HG02938 (cell line): ENCODE measurements around the gene B2M.
A peak's percentile ranks its signal among the peaks of the same experiment; 100 is the strongest.
"Not testable (repeated sequence)": the region's sequence is repeated elsewhere in the genome, so short reads cannot be mapped to it uniquely, and the experiment has no call there.

Experiments
- ATAC-seq: cut with Tn5 transposase; IDR thresholded peaks from one replicate; pipeline ENCODE4 v1.9.1; 2021; ENCODE audit warnings: mild to moderate bottlenecking, moderate library complexity; ENCODE audit not compliant: unreplicated experiment

B2M gene

DNA sequence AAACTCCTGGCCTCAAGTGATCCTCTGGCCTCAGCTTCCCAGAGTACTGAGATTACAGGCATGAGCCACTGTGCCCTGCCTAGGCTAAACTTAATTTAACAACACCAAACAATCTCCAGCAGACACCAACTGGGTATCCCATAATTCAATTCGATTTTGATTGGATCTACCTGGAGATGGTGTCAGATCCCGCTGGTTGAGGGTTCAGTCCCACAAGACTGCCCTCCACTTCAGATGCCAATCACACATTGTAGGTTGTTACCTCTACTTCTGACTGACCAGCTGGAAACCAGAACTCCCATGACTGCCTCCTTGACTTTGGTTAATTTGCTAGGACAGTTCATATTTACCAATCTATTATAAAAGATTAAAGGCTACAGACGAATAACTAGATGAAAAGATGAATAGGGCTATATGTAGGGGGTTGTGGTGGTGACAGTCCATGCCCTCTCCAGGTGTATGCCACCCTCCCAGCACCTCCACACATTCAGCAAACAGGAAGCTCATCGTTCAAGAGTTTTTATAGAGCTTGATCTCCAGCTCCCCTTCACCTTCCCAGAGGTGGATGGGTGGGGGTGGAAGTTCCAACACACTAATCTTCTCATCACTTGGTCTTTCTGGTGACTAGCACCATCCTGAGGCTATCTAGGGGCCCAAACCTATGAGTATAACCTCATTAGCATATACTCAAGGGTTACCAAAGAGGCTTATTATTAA, 9.3 kb downstream of the B2M start:
- no peak for ATAC-seq

DNA sequence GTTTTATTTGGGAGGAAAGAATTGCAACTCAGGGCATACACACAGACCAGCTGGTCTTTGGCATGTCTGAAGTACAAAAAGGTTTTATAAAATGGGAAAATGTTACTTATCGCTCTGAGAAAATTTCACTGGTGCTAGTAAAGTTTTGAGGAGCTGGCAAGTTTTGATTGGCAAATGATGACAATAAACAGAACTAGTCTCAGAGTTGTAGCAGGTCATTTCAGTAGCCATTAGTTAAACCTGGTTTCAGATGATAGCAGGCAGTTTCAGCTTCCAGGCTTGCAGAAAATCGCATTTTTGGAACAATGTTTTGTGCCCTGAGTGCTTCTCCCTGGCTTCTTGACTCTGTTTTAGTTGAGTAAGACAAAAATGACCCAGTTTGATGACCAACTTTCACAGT, 10.7 kb downstream of the B2M start:
- no peak for ATAC-seq

- ATAC-seq, result no peak
Observed at GRCh38 chr15:44726136-44726535, 14.8 kb downstream of the B2M start.

DNA sequence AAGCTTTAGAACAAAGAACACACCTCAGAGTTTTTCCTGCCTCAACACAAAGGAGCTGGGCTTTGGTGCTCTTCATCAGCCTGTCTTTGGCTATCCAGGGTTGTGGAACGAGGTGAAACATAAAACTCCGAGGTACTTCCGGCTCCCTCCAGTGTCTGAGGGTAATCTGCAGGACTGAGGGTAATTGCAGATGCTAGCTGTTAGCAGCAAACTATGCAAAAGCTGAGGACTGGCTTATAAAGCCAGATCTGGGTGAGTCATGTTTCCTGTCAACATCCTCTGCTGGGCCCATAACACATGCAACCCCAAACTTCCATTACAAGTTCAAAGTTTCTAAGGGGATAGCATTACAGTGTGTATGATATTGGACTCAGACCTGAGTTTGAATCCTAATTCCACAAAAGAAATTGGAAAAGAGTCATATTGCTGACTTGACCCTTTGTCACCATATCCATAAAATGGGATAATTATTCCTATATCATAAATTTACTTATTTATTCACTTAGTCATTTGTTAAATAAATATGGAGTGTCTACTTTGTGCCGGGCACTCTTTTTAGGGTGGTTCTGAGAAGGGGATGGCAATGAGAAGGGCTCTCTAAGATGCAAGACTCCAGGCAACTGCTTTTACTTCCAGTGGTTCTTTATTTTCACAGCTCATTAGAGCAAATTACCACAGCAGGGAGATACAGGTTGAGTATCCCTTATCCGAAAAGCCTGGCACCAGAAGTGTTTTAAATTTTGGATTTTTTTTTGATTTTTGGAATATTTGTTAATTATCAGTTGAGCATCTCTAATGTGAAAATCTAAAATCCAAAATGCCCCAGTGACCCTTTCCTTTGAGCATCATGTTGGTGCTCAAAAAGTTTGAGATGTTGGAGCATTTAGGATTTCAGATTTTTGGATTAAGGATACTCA, 15.5 kb downstream of the B2M start:
- peak; percentile 30 for ATAC-seq

DNA sequence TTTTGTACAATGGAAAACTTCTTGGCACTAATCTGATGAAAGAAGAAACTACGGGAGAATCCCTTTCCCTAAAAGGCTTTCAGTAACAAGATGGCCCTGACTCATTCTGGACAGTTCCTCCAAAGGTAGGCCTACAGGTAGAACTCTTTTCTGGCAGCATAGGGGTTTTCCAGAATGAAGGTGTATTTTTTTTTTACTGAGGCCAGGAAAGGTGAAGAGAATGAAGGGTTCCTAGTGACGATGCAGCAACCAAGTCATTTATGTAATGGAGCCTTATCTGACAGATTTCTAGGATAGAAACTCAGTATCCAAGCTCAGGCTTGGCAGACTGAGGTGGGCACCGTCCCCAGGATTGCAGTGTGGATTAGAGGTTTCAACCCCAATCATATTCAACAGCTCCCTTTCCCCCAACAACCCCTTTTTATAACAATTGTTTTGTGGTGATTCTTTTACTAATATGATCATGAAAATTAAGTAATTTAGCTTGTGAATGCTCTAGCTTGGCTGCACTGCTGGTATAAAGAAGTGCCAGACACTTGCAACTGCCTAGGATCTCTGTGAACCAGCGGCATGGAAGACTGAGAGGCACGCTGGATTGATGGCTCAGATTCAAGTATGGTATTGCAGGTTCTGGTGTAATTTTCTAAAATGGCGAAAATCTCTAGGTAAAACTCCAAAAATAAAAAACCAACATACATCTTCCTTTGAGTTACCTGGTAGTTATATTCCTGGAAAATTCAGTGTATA, 16.3 kb downstream of the B2M start:
- no peak for ATAC-seq

GRCh38 chr15:44728232-44728575, 16.9 kb downstream of the B2M start:
- ATAC-seq, result not testable (repeated sequence)

DNA sequence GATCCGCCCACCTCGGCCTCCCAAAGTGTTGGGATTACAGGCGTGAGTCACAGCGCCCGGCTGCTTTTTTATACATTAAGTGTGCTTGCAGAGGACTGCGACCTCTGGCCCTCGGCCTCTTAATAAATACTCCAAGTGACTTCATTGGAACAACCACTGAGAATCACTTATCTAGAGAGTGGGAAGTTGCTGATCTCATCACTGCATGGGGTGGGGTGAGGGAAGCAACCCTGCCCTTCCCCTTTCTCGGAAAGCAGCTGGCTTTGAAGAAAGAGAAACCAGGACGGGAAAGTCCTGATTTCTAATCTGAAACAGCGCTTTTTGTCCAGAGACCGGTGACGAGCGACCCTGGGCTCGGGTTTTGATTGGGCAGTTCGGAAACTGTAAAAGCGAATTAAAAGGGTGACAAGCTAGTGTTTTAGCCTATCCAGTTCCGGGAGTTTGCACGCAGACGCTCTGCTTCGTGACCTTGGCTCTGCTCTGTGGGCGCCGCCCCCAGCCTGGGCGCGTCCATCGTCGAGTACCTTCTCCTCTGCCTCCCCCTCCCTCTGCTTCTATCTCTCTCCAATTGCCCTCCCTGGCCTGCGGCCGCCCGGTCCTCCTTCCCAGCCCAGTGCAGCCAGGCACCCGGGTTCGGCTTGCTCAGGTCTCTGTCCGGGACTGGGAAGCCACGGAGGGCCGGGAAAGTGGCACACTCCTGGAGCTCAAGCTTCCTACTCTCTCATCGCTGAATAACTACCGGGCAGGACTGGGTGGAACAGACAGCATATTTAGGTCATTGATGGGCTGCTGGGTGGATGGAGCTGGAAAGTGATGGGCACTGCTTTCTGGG, 17.5 kb downstream of the B2M start:
- peak; percentile 71 for ATAC-seq

GRCh38 chr15:44729408-44730127, 18.3 kb downstream of the B2M start:
- no peak for ATAC-seq

DNA sequence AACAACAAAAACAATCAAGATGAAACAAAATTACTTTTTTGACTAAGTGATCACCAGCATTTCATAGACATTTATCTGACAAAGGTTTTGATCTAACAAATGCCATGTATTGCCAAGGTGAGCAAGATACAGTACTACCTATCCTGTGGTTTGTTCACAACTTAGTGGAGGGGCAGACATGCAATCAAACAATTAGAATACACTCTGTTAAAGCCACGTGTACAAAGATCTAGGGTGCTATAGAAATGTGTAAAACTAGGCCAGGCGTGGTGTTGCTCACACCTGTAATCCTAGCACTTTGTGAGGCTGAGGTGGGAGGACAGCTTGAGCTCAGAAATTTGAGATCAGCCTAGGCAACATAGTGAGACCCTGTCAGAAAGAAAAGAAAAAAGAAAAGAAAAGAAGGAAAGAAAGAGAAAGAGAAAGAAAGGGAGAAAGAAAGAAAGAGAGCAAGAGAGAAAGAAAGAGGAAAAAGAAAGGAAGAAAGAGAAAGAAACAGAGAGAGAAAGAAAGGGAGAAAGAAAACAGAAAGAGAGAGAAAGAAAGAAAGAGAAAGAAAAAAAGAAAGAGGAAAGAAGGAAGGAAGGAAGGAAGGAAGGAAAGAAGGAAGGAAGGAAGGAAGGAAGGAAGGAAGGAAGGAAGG, 23.6 kb downstream of the B2M start:
- ATAC-seq, result no peak

DNA sequence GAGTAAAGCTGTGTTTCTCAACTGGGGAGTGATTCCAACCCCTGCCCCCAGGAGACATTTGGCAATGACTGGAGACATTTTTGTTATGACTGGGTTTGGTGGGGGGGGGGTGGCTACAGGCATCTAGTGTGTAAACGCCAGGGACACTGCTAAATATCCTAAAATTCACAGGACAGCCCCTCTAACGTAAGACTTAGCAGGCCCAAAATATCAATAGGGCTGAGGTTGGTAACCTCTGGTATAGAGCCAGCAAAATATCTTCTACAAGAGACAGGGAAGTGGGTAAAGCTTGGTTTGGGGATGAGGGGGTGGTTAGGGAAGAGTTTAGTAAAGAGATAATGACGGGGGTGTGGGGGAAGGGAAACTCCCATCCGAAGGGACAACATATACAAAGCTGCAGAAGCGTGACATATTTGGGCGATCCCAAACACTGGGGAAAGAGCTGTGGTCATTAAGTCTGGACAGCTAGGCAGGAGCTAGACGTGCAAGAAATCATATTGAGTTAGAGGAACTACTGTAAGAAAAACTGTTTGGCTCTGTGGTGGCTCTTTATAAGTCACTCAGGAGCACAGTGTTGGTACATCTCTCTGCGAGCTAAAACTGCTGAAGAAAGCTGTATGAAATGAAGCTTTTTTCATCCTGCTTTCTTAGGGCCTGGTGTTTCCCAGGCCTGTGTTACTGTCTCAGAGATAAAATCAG, 24.3 kb downstream of the B2M start:
- ATAC-seq, result no peak

- ATAC-seq, result no peak
Observed at GRCh38 chr15:44736181-44736765, 25.0 kb downstream of the B2M start, which contains the start of gene TRIM69. Gene TRIM69, plus strand, starts transcription at chr15:44736528. Its CDS starts 177 bp downstream, at chr15:44736705.

DNA sequence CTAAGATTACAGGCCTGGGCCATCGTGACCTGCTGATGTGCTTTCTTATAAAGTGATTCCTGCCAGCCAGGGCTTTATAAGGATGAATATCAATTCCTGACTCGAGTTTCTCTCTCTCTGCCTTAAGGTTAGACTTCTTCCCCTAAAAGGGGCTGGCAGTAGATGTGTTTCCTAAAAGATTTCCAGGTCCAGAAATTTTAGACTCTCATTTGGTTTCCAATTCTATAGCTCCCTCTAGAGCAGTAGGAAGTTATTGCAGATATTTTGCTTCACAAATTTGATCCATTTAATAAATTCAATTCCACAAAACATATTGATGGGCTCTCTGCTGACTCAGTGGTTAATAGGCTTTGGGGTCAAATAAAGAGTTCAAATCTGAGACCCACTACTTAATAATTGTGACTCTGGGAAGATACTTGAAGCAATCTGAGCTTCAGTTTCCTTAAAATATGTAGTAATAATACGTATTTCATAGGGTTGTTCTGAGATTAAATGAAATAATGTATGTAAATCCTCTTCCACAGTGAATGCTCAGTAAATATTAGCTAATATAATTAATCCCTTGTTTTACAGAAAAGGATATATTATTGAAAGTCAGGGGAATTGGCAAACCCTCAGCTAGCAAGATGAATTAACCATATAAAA, 27.1 kb downstream of the B2M start:
- ATAC-seq, result no peak

GRCh38 chr15:44739222-44739847, 28.0 kb downstream of the B2M start:
- not testable (repeated sequence) for ATAC-seq

GRCh38 chr15:44743454-44743853, 32.1 kb downstream of the B2M start:
- not testable (repeated sequence) for ATAC-seq

- no peak for ATAC-seq
Observed at GRCh38 chr15:44753345-44753744, 42.0 kb downstream of the B2M start.

- no peak for ATAC-seq
Observed at GRCh38 chr15:44763187-44763586, 51.9 kb downstream of the B2M start.

- no peak for ATAC-seq
Observed at GRCh38 chr15:44763848-44764247, 52.5 kb downstream of the B2M start.
